ENCODE results near the gene TMEM94. TPM values are rescaled to one million over a fixed set of nuclear protein-coding genes. Genes with fewer than 3 reads are reported as not detected.
A peak's percentile ranks its signal among the peaks of the same experiment; 100 is the strongest.

TMEM94 gene
- total and polyA plus RNA-seq, 9 of the 15 experiments (the other 6 are each of a cell fraction or from before 2014, with no cell fraction given): 0.35 to 48.1 (median 14.4) TPM

DNA sequence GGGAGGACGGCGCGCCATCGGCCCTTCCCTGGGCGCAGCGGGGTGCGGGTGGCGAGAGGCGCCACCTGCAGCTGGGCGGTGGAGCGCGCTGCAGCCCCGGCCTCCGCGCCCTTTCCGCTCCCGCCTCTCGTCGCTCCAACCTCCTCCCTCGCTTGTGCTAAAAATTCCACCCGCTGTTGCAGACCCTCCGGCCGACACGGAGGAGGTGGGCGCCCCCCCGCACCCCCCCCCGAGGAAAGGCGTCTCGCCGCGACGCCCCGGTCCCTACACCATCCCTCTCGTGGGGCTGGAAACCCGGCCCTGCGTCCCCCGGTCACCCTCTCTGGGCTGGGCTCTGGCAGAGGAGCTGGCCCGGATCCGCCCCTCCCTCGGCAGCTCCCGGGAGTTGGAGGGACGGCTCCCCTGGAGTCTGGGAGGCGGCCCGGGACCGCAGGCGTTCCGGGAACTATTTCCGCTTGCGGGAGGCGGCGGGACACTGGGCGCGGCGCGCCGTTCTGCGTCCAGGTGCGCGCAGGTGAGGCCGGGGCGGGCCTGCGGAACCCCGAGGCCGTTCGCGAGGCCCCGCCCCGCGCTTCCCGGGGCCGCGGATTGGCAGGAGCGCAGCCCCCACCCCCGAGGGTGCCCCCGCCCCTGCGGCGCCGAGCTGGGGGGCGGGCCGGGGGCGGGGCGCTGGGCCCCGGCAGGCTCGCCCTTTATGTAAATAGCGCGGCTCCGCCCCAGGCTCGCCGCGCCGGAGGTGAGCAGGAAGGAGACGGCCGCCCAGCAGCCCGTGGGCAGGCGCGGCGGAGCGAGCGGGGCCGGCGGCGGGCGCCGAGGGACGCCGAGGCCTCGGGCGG is 68.8 kb downstream of the TMEM94 start, which contains the start of gene LLGL2 (continued):
- TF ChIP-seq NKRF (IDR thresholded peaks at IDR 0.05; ENCODE audit: borderline replicate concordance) (peak; percentile 54; the same call in 1 of the 2 replicates), MTA2 (IDR thresholded peaks at IDR 0.05; ENCODE audit: low read depth) (no peak), SIN3A (IDR thresholded peaks at IDR 0.05; ENCODE audit: borderline replicate concordance in 2 of 2, control insufficient read depth in 1 of 2, low read depth in 2 of 2, low read length in 2 of 2) (peak; percentile 49 to 60; a peak in 2 of 4 replicates), NR1H2 (CRISPR knock-in tag; IDR thresholded peaks at IDR 0.05) (no peak), KDM2B (CRISPR knock-in tag; IDR thresholded peaks at IDR 0.05) (peak; percentile 56; the same call in 1 of the 2 replicates), ZNF436 (CRISPR knock-in tag; IDR thresholded peaks at IDR 0.05) (no peak), ZBTB9 (CRISPR knock-in tag; IDR thresholded peaks at IDR 0.05) (0 out of 2 replicates have a peak, but pooled peaks have one; percentile 71), KLF16 (IDR thresholded peaks at IDR 0.05) (no peak), SMAD4 (CRISPR knock-in tag; conservative IDR thresholded peaks at IDR 0.05) (peak; percentile 72), MNT (conservative IDR thresholded peaks at IDR 0.05) (peak in 1 of 2 experiments; percentile 68; a peak in 3 of 4 replicates), JUN (IDR thresholded peaks at IDR 0.05; ENCODE audit: borderline replicate concordance, low read depth, low read length) (no peak), JUN (CRISPR knock-in tag; IDR thresholded peaks at IDR 0.05; ENCODE audit: borderline replicate concordance) (no peak), ZBTB49 (CRISPR knock-in tag; IDR thresholded peaks at IDR 0.05; ENCODE audit: borderline replicate concordance) (no peak), TOE1 (IDR thresholded peaks at IDR 0.05; ENCODE audit: borderline replicate concordance) (peak; percentile 26; the same call in 1 of the 2 replicates), TOE1 (CRISPR knock-in tag; IDR thresholded peaks at IDR 0.05; ENCODE audit: borderline replicate concordance, low read depth) (no peak)
- TF ChIP-seq, protein P1, sequence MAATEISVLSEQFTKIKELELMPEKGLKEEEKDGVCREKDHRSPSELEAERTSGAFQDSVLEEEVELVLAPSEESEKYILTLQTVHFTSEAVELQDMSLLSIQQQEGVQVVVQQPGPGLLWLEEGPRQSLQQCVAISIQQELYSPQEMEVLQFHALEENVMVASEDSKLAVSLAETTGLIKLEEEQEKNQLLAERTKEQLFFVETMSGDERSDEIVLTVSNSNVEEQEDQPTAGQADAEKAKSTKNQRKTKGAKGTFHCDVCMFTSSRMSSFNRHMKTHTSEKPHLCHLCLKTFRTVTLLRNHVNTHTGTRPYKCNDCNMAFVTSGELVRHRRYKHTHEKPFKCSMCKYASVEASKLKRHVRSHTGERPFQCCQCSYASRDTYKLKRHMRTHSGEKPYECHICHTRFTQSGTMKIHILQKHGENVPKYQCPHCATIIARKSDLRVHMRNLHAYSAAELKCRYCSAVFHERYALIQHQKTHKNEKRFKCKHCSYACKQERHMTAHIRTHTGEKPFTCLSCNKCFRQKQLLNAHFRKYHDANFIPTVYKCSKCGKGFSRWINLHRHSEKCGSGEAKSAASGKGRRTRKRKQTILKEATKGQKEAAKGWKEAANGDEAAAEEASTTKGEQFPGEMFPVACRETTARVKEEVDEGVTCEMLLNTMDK (IDR thresholded peaks at IDR 0.05; ENCODE audit: borderline replicate concordance, insufficient read depth, low read depth, low read length, poor library complexity, severe bottlenecking): peak; percentile 98
